ENCODE measurements around the gene AGXT2. TPM values are rescaled to one million over a fixed set of nuclear protein-coding genes. Genes with fewer than 3 reads are reported as not detected.
A peak's percentile ranks its signal among the peaks of the same experiment; 100 is the strongest.

AGXT2 gene, protein sequence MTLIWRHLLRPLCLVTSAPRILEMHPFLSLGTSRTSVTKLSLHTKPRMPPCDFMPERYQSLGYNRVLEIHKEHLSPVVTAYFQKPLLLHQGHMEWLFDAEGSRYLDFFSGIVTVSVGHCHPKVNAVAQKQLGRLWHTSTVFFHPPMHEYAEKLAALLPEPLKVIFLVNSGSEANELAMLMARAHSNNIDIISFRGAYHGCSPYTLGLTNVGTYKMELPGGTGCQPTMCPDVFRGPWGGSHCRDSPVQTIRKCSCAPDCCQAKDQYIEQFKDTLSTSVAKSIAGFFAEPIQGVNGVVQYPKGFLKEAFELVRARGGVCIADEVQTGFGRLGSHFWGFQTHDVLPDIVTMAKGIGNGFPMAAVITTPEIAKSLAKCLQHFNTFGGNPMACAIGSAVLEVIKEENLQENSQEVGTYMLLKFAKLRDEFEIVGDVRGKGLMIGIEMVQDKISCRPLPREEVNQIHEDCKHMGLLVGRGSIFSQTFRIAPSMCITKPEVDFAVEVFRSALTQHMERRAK
- total RNA-seq: not detected

DNA sequence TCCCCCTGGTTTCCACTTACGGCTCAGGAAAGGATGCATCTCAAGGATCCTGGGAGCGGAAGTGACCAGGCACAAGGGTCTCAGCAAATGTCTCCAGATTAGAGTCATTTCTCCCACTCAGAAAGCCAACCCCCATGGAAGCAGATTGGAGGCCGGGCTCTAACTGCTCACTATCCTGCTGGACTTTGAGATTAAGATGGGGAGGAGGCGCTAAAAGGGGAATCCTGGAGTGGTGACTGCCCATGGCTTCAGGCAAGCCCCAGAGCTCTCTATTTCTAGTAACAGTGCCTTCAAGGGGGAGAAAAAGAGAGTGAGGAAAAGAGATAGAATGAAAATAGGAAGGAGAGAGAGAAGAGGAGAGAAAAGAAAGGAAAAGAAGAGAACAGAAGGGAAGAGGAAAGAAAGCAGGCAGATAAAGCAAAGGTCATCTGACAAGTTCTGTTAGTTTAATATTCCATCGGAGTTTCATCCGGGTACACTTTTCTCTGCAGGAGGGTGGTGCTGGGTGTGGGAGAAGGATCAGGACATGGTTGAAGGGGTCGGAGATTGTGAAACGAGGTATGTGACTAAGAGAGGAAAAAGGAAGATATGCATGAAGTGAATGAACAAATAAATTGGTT is at the start of gene AGXT2:
AGXT2 (minus strand) TSS at position 165 of the 620 bp plus-strand sequence; CDS start at position 108, 57 bp downstream.
- DNase-seq: no peak

DNA sequence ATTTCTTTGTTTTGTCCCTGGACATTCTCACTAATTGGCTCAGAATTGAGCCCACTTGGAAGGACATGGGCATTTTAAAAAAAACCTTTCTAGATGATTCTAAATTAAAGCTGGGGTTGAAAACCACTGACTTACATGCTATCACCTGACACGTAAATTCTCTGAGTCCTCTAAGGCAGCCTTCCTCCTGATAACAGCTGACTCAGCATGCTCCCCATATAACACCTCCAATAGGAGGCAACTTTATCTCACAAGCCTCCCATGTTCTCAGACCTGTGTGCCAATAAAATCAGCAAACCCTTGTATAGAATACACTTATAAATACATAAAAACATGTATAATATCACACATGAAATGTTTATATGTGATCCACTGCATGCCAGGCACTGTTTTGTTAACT is 49.2 kb upstream of the AGXT2 start:
- no peak for DNase-seq

DNA sequence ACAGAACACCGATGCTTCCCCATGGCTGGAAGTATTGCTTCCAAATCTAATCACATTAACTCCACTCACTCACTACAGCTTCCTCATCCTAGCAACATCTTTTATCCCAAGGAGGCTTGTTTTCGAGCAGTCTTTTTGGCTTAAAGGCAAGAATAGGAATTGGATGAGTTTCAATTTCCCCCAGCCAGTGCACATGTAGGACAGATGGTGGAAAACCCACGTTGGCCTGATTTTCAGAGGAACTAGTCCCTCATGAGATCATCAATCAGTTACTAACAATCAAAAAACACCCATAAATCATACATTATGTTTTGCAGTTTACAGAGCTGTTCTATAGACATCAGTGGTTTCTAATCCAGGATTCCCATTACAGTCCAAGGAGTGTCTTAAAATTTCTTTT is 48.5 kb upstream of the AGXT2 start:
- no peak for DNase-seq

DNA sequence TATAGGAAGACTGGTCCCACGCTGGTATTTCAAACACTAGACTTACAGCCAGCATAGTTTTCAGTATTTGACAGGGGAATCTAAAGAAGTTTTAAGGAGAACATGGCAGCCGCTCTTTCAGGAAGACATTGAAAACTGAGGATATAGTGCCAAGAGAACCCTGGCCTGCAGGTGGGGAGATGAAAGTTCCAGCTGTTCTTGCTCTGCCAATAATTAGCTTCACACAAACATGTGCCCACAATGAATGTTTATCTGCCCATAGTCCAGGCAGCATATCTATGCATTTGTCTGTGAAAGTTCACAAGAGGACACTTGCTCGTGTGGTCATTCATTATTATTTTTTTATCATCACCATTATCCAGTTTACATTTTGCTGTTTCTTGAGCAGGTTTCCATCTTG is 47.6 kb upstream of the AGXT2 start:
- no peak for DNase-seq

DNA sequence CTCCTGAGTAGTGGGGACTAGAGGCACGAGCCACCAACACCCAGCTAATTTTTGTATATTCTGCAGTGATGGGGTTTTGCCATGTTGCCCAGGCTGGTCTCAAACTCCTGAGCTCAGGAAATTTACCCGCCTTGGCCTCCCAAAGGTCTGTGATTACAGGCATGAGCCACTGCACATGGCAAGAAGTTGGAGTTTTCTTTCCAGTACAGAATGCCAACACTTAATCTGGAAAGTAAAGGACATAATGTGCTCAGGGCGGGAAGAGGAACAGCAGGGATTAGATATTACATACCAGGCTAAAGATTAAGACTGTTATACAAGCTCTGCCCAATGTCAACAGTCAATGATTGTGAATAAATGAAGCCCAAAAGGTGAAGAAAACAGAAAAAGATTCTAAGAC is 47.2 kb upstream of the AGXT2 start:
- no peak for DNase-seq

DNA sequence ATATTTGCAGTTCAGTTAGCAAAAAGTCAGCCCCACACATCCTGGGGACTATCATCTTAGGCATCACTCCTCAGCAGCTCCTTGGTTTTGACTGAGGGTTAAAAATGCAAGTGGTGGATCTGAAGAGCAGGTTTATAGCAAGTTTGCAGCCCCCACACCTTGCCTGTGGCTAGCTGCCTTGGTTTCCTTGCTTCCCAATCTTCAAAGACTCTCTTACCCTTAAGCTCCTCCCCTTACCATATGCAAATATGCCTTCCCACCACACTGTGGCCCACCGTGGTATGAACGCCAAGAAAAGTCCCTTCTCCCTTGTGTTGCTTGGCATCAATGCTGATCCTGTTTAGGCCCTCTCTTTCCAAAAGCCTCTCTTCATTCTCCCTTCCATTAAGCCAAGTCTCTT is 45.0 kb upstream of the AGXT2 start:
- no peak for DNase-seq

DNA sequence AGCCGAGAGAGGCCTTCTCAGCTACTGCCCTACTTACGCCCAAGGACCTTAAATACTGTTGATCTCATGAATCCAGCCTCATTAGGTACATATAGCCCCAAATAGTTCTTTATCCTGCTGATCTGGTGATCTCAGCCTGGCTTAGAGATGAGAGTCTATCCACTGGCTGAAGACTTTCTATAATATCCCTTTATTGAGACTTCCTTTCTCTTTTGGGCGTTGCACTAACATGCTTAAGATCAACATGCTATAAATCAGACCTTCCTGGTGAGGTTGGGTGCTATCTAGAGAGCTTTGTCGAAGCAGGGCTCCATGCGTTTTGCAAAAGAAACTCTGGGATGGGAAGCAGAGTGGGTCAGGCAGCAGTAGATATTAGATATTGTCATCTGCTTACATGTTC is 44.0 kb upstream of the AGXT2 start:
- no peak for DNase-seq

DNA sequence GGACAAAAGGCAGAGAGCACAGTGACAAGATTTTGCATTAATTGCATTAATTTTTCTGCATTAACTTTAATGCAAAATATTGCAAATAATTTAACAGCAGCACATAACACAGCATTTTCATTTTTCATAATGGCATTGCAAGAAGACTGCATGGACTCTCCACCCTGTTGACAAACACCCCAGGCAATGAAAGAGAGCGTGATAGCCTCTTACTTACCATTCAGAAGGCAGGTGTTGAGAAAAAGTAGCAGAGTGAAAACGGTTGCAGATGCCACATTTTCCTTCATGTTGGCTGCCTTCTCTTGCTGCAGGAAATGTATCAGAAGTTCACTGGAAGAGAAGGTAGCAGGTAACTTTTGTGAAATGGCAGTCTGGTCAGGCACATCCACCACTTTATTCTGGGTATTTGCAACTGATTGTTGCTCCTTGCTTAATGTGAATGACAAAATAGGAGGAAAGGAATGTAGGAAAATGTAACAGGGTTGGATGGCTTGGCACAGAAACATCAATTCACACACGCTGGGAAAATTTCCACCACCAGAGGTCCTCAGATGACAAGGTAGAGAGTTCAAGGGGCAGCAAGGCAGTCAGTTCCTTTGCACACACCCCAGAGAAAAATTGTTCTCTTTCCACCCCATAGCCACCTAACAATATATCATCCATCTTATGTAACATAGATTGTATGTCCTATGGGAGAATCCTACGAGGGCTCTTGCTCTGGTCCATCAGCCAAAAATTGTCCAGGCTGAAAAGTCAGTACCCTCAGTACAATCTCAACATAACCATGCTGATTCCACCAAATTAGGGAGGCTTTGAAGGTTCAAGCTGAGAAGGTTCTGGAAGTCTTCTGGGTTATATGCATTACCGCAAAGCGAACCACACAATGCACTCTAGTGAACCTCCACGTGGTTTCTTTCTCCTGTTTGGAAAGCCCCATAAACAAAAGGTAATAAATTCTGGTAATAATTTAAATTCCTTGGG is 41.9 kb upstream of the AGXT2 start:
- peak; percentile 33 for DNase-seq

DNA sequence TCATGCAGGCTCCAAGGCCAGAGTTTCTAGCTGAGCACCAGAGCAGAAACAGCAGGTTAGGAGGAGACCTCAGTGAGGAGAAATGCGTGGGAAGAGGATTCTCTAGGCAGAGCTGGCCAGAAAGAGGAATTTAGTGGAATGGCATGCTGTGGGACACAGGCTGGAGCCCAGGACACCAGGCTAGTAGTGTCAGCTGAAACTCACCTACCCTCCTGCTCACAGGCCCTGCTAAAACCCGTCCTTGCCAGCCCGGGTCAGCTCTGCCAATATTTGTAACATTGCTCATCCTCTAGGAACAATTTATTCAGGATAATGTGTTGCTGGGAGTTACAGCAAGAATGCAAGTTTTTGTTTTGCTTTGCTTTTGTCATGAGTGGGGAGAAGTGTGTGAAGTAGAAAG is 40.2 kb upstream of the AGXT2 start:
- DNase-seq: no peak

DNA sequence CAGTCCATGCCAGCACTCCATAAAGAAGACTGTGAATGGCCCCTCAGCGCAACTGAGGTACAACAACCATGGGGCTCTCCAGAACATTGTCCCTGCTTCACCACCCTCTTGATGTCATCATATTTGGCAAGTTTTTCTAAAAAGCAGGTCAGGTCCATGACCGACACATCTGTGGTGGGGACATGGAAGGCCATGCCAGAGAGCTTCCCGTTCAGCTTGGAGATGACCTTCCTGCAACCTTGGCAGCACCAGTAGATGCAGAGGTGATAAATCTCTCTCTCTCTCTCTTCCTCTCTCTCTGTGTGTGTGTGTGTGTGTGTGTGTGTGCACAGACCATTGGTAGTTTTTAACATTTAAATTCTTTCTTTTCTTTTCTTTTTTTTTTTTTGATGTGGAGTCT is 35.4 kb upstream of the AGXT2 start:
- DNase-seq: no peak

DNA sequence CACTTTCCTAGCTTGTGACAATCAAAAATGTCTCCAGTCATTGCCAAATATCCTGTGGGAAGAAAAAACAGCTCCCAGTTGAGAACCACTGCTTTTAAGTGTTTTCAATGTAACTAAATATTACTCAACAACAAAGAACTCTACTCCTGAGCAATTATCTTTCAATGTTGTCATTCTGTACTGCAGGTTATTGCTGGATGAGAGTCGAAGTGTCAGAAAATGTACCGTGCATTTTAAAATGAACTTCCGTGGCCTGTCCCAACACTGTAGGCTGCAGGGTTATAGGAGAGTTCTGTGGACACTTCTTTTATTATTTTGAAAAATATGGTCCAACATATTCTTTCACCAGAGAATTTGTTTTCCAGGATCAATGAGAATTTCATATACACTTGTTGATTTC is 34.8 kb upstream of the AGXT2 start:
- DNase-seq: no peak

DNA sequence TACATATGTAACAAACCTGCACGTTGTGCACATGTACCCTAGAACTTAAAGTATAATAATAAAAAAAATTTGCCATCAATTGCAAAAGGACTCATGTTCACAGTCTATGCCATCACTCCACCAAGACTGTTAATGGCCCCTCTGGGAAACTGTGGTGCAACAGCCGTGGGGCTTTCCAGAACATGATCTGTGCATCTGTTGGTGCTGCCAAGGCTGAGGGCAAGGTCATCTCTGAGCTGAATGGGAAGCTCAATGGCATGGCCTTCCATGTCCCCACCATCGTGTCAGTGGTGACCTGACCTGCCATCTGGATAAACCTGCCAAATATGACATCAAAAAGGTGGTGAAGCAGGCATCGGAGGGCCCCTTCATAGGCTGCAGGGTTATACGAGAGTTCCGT is 33.4 kb upstream of the AGXT2 start:
- DNase-seq: no peak

DNA sequence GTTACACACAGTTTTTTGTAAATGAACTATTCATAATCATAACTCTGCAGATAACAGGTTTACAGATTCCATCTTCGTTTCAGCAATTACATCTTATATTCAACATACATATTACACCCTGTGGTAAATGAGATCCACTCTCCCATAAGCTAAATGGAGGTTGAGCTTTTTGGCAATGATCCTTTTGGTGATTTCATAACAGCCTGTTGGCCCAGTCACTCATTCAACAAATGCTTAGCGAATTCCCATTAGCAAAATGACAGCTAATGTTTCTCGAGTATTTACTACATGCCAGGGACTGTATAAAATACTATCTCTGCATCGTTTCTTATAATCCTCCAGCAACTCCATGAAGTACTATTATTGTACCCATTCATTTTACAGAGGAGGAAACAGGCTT is 25.4 kb upstream of the AGXT2 start:
- no peak for DNase-seq

DNA sequence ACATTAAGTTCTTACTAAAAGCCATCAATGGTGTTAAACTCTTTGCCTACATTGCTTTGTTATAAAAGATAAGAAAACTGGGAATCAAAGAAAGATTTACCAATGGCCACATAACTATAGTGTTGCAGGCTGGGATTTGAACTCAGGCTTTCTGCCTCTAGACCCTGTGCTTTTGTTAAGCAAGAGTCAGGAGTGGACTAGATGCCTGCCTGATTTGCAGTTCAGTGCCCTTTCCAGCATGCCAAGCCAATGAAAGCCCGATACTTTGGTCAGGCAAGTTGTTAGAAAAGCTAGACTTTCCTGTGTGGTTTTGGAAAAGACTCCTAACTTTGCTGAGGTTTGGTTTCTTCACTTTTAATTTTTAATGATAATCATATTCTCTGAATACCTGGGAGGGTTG is 21.4 kb upstream of the AGXT2 start:
- no peak for DNase-seq

DNA sequence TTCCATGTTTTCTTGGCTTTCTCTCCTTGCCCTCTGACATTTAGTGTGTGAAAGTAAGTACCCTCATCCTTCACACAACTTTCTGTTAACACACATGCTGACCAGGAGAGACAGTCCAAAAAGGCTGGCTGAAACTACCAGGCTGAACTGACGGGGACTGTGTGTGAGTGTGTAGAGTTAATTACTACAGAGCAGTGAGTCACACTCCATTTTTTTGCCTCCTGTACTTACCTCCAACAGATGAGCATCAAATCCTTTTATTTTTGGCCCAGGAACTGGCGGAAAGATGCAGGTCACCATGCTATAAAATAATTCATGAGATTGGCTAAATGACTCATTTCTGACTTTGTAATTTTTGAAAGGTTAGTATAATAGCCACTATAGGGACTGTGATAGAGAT is 20.2 kb upstream of the AGXT2 start:
- DNase-seq: no peak

DNA sequence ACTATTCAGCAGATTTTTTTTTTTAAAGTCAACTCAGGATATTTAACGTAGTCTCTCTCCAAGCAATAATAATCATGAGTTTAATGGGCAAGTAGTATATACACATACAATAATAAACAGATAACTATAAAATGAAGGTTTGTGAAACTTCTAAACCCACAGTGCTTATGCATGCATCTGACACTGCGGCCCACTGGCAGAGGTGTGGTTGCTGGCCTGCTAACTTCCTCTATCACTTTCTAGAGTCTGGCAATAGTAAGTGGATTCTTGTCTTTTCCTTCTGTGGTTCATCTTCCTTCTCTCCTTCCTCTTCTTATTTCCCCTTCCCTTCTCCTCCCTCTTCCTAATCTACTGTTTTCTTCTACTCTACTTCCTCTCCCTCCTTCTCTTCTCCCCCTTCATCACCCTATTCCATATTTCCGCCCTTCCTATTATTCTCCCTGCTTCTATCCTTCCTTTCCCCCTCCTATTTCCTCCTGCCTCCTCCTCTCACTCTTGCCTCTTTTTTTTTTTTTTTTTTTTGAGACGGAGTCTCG is 18.6 kb upstream of the AGXT2 start:
- DNase-seq: no peak

DNA sequence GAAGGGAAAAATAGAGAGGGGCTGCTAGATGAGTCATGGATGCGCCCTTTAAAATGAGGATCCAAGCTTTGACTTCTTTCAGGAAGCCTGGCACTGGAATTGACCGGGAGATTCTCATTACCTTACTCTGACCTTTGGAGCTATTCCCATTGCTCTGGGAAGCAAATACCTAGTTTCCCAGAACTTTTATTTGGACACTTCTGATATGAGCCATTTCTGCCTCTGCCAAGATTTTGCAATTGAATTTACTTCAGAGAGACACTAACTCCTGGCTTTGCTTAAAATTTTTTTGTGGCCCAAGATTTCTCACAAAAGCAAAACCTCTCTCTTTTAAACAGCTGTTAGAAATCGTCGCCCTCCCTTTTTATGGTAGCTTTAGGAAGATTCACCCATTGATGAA is 15.7 kb upstream of the AGXT2 start:
- DNase-seq: no peak

DNA sequence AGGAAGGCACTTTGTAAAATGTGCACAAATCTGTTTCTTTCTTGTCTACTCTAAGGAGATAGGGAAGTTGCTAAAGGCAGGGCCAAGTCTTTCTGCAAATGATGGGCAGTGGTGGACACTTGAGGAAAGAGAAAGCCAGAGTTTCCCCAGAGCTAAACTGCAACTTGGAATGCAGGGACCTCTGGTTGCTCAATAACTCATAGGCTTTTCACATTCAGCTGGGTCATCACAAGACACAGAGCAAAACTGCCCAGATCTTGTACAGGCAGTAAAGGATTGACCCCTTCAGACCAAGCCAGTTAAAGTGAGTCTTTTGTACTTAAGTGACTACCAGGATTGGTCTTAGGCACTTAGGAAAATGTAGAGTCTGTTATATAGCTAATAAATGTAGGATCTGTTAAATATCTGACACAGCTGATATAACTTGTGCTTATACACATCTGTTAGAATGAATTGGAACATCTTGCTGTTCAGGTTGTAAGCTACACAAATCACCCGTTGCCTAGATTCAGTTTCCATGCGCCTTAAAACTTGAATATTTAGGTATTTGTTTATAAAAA is 13.5 kb upstream of the AGXT2 start:
- DNase-seq: no peak

DNA sequence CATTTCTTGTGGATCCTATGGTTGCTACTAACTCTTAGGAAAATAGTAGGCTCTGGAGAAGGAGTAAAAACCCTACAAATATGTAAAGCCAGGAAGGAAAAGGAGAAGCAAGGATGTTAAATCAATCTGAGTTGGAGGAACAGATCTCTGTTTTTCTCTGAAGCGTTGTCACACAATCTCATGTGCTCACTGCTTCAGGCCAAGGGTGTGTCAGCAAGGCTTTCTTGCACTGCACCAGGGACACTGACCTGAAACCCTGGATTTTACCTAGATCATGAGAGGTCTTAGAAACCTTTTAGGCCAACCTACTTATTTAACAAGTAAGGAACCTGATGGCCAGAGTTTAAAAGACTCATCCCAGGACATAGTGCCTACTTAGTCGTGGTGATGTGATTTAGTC is 12.5 kb upstream of the AGXT2 start:
- DNase-seq: no peak

DNA sequence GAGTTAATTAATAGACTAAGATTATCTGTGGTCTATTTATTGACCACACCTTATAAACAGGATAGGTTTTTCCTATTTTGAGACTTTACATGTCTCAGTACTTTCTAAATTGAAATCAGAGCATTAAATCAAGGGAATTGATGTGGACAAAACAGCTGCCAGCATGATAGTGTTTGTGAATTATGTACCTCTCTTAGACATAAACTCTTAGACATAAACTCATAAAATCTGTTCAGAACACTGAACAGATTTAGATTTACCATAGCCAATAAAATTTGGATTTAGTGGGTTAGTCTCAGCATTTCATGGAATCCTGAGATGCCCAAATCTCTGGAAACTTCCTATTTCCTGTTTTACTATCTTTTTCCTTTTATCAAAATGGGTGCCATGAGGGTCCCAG is 11.5 kb upstream of the AGXT2 start:
- DNase-seq: no peak

DNA sequence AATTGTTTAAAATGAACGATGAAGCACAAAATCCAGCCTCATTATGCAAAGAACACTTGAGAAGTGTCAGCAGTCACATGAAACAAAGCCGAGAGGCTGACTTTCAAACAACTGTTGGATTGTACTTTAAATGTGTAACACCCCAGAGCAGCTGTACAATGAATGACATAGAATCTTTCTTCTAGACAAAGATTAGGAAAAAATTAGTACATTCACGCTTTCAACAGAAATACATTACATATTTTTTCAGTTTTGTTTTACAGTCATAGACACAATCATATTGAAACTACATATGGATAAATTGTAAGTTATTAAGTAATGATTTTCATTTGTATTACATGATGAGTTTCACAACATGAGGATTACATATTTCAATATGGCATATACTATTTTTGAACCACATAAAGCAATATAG is 10.6 kb upstream of the AGXT2 start:
- DNase-seq: no peak

DNA sequence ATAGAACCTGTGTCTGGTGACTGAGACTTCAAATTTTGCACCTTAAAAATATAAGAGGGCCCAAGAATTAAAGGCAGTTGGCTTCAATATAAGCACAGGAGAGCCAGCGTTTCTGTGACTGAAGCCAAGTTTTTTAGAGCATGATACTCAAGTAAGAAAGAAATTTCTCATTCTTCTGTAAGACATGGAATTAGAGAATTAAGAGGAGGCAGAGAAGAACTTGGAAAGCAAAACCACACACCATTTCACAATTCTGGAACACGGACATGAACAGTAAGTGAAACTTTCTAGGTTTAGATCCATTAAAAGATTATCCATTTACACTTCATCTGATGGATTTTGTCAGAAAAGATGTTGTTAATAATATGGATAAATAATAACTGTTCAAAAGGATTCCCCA is 8.9 kb upstream of the AGXT2 start:
- no peak for DNase-seq

DNA sequence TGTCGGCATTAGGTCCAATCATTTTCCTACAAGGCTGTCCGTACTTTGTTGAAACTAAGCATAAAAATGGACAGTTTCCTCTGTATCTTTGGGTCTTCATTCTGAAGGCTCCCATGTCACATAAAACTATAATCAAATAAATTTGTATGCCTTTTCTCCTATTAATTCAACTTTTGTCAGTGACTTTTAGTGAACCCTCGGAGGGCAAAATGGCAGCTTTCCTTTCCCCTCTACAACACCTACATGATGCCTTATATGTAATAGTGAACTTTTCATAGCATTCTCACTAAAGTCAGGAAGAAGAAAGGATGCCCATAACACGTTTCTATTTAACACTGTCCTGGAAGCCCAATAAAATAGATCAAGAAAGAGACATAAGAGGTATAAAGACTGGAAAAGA is 5.1 kb upstream of the AGXT2 start:
- no peak for DNase-seq

Data from effector CD4-positive, alpha-beta T cell (primary cell).